Fibroblast of pulmonary artery (primary cell): ENCODE measurements around the gene JAKMIP1.

Source experiments
- DNase-seq: peaks from one replicate; pipeline ENCODE4 v3.0.0-alpha.2; 2010; ENCODE audit warnings: low read depth
- H3K4me3 ChIP-seq: replicated peaks from 2 replicates; pipeline ENCODE4 v1.5.1; 2011; ENCODE audit warnings: low read depth, mild to moderate bottlenecking, control low read depth, low read length, moderate library complexity
- TF ChIP-seq, protein P1 (sequence below): IDR thresholded peaks from 2 replicates; pipeline ENCODE4 v1.5.1; 2011; ENCODE audit warnings: mild to moderate bottlenecking, control low read depth, low read length, inconsistent platforms; ENCODE audit errors: missing control alignments

The JAKMIP1 gene

GRCh38 chr4:6201580-6202091 is 1.3 kb upstream of the JAKMIP1 start:
- TF ChIP-seq, protein P1, sequence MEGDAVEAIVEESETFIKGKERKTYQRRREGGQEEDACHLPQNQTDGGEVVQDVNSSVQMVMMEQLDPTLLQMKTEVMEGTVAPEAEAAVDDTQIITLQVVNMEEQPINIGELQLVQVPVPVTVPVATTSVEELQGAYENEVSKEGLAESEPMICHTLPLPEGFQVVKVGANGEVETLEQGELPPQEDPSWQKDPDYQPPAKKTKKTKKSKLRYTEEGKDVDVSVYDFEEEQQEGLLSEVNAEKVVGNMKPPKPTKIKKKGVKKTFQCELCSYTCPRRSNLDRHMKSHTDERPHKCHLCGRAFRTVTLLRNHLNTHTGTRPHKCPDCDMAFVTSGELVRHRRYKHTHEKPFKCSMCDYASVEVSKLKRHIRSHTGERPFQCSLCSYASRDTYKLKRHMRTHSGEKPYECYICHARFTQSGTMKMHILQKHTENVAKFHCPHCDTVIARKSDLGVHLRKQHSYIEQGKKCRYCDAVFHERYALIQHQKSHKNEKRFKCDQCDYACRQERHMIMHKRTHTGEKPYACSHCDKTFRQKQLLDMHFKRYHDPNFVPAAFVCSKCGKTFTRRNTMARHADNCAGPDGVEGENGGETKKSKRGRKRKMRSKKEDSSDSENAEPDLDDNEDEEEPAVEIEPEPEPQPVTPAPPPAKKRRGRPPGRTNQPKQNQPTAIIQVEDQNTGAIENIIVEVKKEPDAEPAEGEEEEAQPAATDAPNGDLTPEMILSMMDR: no peak
- H3K4me3 ChIP-seq: no peak overlapping the region
- no peak for DNase-seq

GRCh38 chr4:6200922-6201362 is 593 bp upstream of the JAKMIP1 start:
- no peak overlapping the region for H3K4me3 ChIP-seq
- TF ChIP-seq, protein P1: no peak
- DNase-seq: no peak

GRCh38 chr4:6199422-6199921 is 877 bp downstream of the JAKMIP1 start:
- DNase-seq: no peak
- TF ChIP-seq, protein P1: no peak
- no peak overlapping the region for H3K4me3 ChIP-seq

DNA sequence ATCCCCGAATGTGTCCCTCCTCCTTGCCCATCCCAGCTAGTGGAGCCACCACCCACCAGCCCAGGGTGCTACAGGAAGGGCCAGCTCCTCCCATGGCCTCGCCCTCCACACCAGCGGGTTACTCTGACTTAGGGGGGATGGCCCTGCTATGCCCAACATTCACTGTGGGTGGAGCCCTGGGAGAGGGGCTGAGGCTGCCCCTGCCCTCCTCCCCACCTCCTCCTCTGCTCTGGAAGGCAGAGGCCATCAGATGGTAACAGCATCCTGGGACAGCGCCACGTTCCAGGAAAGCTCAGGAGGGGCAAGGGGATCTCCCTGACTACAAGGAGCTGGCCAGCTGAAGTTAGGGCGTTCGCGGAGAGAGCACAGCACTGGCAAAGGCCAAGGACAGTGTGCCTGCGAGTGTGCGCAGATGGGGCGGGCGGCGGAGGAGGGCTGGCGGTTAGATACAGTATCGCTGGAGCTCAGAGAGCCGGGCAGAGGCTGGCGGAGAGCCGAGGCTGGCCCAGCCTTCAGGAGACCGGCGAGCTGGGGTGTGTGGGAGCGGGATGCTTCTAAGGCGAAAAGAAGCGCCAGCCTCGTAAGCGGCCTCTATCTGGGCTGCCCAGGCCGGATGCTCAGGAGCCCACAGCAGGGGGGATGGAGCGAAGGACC is 1.5 kb downstream of the JAKMIP1 start:
- TF ChIP-seq, protein P1: no peak
- no peak overlapping the region for H3K4me3 ChIP-seq
- no peak for DNase-seq

DNA sequence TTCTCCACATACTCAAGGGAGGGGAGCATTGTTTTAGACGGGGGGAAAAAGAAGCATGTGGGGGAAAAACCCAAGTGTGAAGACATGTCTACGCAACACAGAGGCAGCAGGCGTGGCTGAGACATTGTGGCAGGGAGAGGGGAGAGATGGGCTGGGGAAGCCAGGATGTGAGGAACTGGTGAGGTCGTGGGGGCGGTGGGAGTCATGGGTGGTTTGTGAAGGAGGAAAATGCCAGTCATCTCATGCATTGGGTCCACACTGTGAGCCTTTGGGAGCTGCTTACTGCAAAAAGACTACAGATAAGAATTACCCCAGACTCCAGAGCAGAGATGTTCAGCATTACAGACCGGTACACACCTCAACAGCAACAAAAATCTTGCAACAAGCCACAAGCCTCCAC is 2.1 kb downstream of the JAKMIP1 start:
- DNase-seq: no peak
- TF ChIP-seq, protein P1: no peak
- H3K4me3 ChIP-seq: no peak overlapping the region

DNA sequence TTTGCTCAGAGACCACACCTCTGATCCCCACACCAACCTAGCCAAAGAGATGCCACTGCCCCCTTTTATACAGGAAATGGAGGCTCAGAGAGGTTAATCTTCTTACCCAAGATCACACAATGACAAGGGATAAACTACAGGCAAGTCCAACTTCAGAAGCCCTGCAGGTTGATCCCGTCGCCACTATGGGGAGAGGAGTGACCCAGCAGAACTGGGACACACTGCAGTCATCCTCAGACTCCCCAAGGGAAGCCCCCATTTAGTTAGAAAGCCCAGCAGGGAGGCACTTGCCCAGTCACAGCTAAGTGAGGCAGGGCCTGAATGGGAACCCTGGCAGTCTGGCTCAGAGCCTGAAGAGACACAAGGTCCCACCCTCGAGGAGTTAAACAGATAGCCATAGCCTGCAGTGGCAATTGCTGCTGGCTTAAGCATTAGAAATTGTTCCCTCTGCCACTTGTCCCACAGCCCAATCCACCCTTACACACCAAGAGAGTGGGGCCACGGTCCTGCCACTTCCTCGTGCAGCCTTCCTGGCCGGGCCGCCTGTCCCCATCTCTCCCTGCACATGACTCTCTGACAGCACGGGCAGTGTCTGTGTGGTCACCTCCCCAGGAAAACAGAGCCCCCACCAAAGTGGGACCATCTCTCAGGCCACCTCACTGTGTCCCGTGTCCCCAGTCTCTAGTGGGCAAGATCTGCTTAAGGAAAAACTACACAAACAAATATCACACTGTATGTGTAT is 2.7 kb downstream of the JAKMIP1 start:
- TF ChIP-seq, protein P1: no peak
- H3K4me3 ChIP-seq: no peak overlapping the region
- DNase-seq: no peak
